Peyer's patch (tissue), 4 donors: ENCODE measurements around the gene TLE5.

Experiments used
- CTCF ChIP-seq, 6 experiments: fragments of 450-650 bp in 4 of 6; fragments of 200-600 bp in 2 of 6; sonication (generic) in 1 of 6; IDR thresholded peaks; one replicate each; pipeline ENCODE4 v1.5.1; 2017 to 2019; ENCODE audit warnings: antibody characterized with exemption in 6 of 6, mild to moderate bottlenecking in 3 of 6, moderate library complexity in 1 of 6
- POLR2A ChIP-seq, 2 donors: fragments of 450-650 bp; IDR thresholded peaks; one replicate each; pipeline ENCODE4 v1.5.1; 2017; ENCODE audit warnings: antibody characterized with exemption in 2 of 2, mild to moderate bottlenecking in 2 of 2, moderate library complexity in 2 of 2

- TF ChIP-seq POLR2A (IDR thresholded peaks at IDR 0.05) (no peak), CTCF (IDR thresholded peaks at IDR 0.05) (no peak)
Measured at GRCh38 chr19:3027292-3027691, 35.0 kb downstream of the TLE5 start.
